PC-3 (cell line): ENCODE data around the gene SLC9A4.

Experiments used
- EZH2 ChIP-seq: fragments of 300-600 bp; sonication (generic); IDR thresholded peaks from one replicate; pipeline ENCODE4 v1.6.1; 2017; ENCODE audit warnings: antibody characterized with exemption, mild to moderate bottlenecking, low read length; ENCODE audit not compliant: unreplicated experiment
- EZH2phosphoT487 ChIP-seq: fragments of 300-600 bp; sonication (generic); IDR thresholded peaks from 2 replicates; pipeline ENCODE4 v1.6.1; 2018; ENCODE audit warnings: mild to moderate bottlenecking, antibody characterized with exemption, low read length, borderline replicate concordance
- TF ChIP-seq, protein P1 (sequence below): fragments of 300-600 bp; sonication (generic); conservative IDR thresholded peaks from 2 replicates; pipeline ENCODE4 v1.5.1; 2017; ENCODE audit warnings: antibody characterized with exemption, low read depth, mild to moderate bottlenecking, low read length

DNA sequence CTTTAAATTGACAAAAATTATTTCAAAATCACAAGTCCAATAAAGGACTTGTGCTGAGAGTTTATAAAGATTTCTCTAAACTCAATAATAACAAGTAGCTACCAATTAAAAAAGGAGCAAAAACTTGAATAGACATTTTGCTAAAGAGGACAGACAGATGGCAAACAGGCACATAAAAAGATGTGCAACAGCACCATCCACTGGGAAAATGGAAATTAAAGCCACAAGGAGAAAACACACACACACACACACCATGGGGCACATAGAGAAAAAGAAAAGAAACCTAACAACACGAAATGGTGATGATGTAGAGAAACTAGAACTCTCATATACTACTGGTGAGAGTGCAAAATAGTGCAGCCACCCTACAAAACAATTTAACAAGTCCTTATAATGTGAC, 12.6 kb upstream of the SLC9A4 start:
- TF ChIP-seq, protein P1, sequence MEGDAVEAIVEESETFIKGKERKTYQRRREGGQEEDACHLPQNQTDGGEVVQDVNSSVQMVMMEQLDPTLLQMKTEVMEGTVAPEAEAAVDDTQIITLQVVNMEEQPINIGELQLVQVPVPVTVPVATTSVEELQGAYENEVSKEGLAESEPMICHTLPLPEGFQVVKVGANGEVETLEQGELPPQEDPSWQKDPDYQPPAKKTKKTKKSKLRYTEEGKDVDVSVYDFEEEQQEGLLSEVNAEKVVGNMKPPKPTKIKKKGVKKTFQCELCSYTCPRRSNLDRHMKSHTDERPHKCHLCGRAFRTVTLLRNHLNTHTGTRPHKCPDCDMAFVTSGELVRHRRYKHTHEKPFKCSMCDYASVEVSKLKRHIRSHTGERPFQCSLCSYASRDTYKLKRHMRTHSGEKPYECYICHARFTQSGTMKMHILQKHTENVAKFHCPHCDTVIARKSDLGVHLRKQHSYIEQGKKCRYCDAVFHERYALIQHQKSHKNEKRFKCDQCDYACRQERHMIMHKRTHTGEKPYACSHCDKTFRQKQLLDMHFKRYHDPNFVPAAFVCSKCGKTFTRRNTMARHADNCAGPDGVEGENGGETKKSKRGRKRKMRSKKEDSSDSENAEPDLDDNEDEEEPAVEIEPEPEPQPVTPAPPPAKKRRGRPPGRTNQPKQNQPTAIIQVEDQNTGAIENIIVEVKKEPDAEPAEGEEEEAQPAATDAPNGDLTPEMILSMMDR, result peak; percentile 24; the same call in 1 of the 2 replicates
- TF ChIP-seq EZH2phosphoT487 (no peak), EZH2 (no peak)
